ENCODE results near the gene ENGASE.

ENGASE gene

GRCh38 chr17:79078476-79079190 is 4.0 kb downstream of the ENGASE start:
- in situ Hi-C loops (cut with MboI; ENCODE audit: low sequenced_read_pairs), result no loop called here

DNA sequence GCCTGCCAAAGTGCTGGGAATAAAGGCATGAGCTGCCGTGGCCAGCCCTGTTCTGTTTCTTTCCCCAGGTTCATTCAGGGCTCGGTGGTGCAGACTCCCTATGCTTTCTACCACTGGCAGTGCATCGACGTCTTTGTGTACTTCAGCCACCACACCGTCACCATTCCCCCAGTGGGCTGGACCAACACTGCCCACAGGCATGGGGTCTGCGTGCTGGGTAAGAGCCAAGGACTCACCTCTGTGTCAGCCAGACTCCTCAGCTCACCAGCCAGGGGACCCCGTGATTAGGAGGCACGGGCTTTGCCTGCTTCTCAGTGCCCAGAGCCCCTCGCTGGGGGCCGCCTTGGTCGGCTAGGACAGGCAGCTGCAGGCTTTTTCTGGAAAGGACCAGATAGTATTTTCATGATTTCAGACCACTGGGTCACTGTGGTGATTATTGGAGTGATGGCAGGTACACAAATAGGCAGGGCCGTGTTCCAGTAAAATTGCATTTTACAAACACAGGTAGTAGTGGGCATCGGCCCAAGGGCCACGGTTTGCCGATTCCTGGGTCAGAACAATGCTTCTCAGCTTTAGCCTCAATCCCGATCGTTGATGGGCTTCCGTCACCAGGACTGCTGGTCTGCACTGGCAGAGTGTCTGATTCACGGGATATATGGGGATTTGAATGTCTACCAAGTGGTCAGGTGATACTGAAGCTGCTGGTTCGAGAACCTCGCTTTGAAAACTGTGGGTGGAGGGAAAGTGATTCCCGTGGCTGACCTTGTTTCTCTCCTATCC is 5.0 kb downstream of the ENGASE start:
- in situ Hi-C loops (cut with MboI; ENCODE audit: low sequenced_read_pairs), result no loop called here

DNA sequence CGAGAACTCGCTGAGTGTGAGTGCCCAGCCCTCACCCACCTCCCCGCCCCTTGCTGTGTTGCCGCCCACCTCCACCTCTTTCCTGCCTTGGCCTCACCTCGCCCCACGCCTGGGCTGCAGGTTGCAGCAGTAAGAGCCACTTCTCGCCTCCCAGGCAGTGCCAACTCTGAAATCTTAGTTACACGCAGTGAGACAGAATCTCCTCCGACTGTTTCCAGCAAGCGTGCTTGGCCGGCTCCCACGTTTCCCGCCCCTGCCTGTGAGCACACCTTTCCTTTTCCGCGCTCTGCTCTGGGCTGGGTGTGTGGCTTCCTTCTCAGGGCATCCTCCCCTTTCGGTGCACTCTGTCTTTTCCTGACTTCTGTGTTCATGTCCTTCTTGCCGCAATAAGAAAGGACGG is 5.7 kb downstream of the ENGASE start:
- in situ Hi-C loops (cut with MboI; ENCODE audit: low sequenced_read_pairs), result no loop called here

GRCh38 chr17:79080761-79081290 is 6.2 kb downstream of the ENGASE start:
- in situ Hi-C loops (cut with MboI; ENCODE audit: low sequenced_read_pairs), result no loop called here

DNA sequence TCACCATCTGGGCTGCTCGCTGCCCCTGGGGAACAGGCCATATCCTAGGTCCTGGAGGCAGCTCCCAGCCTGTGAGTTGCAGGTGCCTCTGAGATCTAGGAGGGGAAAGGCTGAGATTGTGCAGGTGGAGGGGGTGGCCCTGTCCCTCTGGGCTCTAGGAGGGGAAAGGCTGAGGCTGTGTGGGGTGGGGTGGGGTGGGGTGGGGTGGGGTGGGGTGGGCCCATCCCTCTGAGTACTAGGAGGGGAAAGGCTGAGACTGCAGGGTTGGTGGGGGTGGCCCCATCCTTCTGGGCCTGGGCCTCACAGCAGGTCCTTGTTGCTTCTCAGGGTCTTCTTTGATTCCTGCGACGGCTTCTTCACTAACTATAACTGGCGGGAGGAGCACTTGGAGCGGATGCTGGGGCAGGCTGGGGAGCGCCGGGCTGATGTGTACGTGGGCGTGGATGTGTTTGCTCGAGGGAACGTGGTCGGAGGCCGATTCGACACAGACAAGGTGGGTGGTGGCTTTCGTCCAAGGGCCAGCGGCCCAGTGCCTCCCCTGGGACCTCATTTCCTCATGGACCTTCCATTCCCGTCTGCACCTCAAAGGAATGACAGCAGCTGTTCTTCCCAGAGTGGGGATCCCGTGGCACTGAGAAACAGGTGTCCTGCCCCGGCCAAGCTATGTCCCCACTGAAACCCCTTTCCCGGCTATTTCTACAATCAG is 7.1 kb downstream of the ENGASE start:
- in situ Hi-C loops (cut with MboI; ENCODE audit: low sequenced_read_pairs), result no loop called here

- in situ Hi-C loops (cut with MboI; ENCODE audit: low sequenced_read_pairs), result no loop called here
These were observed 7.9 kb downstream of the ENGASE start for GRCh38 chr17:79082311-79083190.

DNA sequence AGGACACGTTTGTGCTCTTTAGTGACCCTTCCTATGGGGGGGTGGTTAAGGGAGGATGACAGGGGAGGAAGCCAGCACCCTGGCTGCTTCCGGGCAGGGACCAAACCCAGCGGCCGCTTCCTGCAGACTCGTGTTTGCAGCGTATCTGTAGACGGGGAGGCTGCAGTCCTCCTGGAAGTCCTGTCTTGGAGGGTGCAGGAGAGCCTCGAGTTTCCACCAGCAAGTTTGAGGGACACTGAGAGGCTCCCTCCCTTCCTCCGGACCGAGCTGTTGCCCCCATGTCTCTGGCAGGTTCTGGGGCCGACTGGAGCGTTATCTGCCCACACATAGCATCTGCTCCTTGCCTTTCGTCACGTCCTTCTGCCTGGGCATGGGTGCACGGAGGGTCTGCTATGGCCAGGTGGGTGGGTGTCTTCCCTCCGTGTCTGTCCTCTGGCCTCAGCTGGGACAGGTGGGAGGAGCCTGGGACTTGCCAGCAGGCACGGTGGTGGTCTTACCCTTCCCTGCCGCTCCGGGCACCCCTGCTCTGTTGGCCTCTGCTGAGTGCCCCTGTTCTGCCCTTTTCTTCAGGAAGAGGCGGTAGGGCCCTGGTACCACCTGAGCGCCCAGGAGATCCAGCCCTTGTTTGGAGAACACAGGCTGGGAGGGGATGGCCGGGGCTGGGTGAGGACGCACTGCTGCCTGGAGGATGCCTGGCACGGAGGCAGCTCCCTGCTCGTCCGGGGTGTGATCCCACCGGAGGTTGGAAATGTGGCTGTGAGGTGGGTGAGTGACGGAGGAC is 8.8 kb downstream of the ENGASE start:
- in situ Hi-C loops (cut with MboI; ENCODE audit: low sequenced_read_pairs), result no loop called here

GRCh38 chr17:79084291-79085153 is 9.9 kb downstream of the ENGASE start:
- in situ Hi-C loops (cut with MboI; ENCODE audit: low sequenced_read_pairs), result no loop called here

DNA sequence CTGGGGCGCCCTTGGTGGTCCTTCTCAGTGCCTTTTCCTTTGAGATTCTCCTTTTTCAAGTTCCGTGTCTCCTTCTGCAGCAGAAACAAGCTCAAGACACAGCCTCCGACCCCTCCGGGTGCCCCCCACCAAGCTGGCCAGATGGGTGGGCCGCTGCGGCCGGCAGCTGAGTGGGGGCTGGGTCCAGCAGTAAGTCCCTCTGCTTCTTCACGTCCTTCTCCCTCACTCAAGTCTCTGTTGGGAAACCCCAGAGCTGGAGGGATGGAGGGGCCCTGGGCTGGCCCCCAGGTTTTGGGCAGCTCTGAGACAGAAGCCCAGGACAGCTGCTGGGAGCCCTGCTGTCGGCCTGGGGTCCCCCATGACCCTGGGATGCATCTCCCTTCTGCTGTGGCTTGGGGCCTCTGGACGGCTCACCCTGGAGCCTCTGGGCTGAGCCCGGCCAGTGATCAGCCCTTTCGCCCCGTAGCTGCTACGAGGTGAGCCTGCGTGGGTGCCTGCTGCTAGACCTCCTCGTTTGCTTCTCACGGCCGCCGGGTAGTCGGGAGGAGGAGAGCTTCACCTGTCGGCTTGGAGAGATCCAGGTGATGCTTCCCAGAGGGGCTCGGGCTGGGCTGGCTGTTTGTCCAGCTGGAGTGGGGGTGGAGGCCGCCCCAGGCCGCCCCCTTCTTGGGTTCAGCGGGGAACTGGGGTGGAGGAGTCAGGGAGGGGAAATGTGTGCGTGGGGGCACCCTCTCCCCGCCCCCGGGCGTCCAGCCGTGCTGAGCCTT is 10.7 kb downstream of the ENGASE start:
- in situ Hi-C loops (cut with MboI; ENCODE audit: low sequenced_read_pairs), result no loop called here

- in situ Hi-C loops (cut with MboI; ENCODE audit: low sequenced_read_pairs), result no loop called here
These were observed 11.4 kb downstream of the ENGASE start for GRCh38 chr17:79085921-79086551.

DNA sequence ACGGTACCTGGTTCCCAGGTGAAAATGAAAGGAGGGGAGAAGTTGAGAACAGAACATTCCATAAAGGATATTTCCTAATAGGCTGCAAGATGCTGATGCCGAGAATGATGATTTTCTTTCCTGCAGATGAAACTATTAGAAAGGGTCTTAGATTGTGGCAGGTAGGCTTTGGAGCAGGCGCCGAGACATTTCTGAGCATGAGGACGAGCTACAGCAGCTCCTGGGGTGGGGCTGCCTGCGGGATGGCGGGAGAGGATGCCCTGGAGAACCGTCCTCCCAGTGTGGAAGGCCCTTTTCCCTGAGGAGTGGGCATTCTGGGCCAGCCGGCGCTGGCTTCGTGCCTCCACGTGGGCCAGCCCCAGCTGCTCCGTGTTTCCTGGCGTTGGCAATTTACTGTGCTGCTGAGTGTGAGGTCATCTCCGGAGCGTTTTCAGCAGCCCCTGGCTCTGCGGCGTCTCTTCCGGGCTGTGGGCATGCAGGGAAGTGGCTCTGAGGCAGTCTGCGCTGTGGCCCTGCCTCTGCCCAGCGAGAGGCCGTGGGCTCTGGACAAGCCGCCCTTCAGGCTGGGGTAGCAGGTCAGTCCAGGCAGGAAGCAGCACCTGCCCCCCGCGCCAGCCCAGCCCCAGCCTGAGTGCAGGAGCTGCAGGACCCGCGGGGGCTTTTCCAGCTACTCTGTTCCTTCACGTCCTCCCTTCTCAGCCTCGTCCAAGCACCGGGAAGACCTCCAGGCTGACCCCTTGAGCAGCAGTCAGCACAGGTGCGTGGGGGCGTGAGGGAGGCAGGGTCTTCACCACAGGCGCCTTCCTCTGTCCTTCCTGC is 12.2 kb downstream of the ENGASE start:
- in situ Hi-C loops (cut with MboI; ENCODE audit: low sequenced_read_pairs), result no loop called here

GRCh38 chr17:79087428-79088143 is 13.0 kb downstream of the ENGASE start:
- in situ Hi-C loops (cut with MboI; ENCODE audit: low sequenced_read_pairs), result no loop called here

DNA sequence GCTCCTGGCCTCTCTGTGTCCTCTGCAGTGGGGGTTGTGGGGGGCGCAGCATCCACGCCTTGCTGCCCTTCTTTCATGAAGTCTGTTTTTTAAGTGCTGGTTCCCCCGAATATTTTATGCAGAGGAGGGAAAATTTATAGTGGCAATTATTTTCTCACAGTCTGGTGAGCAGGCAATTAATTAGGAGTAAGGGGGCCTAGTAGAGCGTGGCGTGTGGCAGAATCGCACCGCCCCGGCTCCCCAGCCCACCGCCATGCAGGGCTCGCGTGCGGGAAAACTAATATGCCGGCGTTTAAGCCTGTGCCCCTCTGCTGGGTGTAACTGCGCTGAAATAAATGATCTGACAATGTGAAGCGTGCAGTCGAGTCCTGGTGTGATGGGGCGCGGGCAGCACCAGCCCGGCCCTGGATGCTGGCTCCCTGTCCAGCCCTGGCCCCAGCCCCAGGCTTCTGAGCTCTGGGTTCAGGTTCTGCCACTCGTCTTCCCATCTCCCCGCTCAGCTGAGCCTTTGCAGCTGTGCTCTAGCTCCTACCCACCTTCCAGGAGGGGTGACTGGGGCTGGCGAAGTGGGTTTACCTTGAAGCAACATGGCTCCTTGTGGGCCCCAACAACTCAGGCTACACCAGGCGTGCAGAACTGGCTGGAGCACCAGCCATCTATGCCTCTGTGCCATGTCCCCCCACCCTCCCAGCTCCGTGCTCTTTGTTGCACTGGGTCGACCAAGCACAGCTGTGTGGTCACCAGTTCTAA is 13.8 kb downstream of the ENGASE start:
- in situ Hi-C loops (cut with MboI; ENCODE audit: low sequenced_read_pairs), result no loop called here

- in situ Hi-C loops (cut with MboI; ENCODE audit: low sequenced_read_pairs), result no loop called here
These were observed 14.3 kb downstream of the ENGASE start for GRCh38 chr17:79088997-79089328.

DNA sequence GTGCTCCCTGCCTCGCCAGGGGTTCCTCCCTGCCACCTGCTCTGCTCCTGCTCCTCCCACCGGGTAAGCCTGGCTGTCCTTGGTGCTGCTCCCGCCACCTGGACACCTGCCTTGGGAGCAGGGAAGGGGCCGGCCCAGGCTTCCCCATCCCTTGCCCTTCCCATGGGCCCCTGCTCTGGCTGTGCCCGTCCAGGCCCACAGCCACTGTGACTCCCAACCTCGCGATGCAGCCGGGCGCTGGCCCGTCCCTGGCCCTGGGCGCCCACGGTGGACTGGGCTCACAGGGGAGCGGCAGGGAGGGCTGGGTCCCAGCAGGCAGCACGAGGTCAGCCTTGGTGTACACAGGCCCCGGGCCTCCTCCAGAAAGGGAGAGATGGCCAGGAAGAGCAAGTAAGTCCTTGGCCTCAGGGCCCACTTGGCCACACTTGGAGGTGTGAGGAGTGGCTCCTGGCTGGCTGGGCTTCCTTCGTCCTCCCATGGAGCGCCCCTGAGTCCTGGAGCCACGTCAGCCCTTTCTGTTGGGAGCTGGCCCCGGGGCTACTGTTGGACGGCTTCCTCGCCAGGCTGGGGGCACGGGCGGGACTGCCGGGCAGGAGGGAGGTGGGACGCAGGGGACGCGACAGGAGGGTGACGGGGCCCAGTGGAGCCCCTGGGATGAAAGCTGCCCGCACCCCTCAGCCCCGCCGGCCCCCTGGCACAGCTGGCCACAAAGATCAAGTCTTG is 15.3 kb downstream of the ENGASE start:
- in situ Hi-C loops (cut with MboI; ENCODE audit: low sequenced_read_pairs), result no loop called here
